Hepatocyte (in vitro differentiated cells): ENCODE data around the gene SH3RF3. TPM values are rescaled to one million over a fixed set of nuclear protein-coding genes. Genes with fewer than 3 reads are reported as not detected.

Experiments used
- DNase-seq: peaks from one replicate; pipeline ENCODE4 v3.0.0-alpha.2; 2016; ENCODE audit warnings: low spot score
- H2AFZ ChIP-seq: fragments of 200-600 bp; sonication (generic); 2 replicates; pipeline ENCODE4 v1.6.0; 2016; ENCODE audit warnings: antibody characterized with exemption, mild to moderate bottlenecking
- H3K27ac ChIP-seq: fragments of 200-600 bp; sonication (generic); 2 replicates; pipeline ENCODE4 v1.5.1; 2016; ENCODE audit warnings: mild to moderate bottlenecking
- H3K27me3 ChIP-seq: fragments of 200-600 bp; sonication (generic); 2 replicates; pipeline ENCODE4 v1.6.1; 2016
- H3K36me3 ChIP-seq: fragments of 200-600 bp; sonication (generic); replicated peaks from 2 replicates; pipeline ENCODE4 v1.5.1; 2016; ENCODE audit warnings: low read depth; ENCODE audit not compliant: insufficient read depth
- H3K4me1 ChIP-seq: fragments of 200-600 bp; sonication (generic); 2 replicates; pipeline ENCODE4 v1.5.1; 2016; ENCODE audit warnings: mild to moderate bottlenecking, moderate library complexity; ENCODE audit not compliant: insufficient read depth
- H3K4me2 ChIP-seq: fragments of 200-600 bp; sonication (generic); 2 replicates; pipeline ENCODE4 v1.6.0; 2016
- H3K4me3 ChIP-seq: fragments of 200-600 bp; sonication (generic); 2 replicates; pipeline ENCODE4 v1.5.1; 2016; ENCODE audit warnings: mild to moderate bottlenecking
- H3K79me2 ChIP-seq: fragments of 200-600 bp; sonication (generic); 2 replicates; pipeline ENCODE4 v1.6.0; 2017; ENCODE audit warnings: mild to moderate bottlenecking
- H3K9me2 ChIP-seq: fragments of 200-600 bp; sonication (generic); replicated peaks from 2 replicates; pipeline ENCODE4 v1.6.0; 2017; ENCODE audit warnings: mild to moderate bottlenecking; ENCODE audit not compliant: insufficient read depth
- H3K9me3 ChIP-seq: fragments of 200-600 bp; sonication (generic); 2 replicates; pipeline ENCODE4 v1.5.1; 2016; ENCODE audit warnings: low read depth, mild to moderate bottlenecking
- H4K20me1 ChIP-seq: fragments of 200-600 bp; sonication (generic); 2 replicates; pipeline ENCODE4 v1.6.0; 2016; ENCODE audit warnings: mild to moderate bottlenecking; ENCODE audit not compliant: insufficient read depth, poor library complexity, severe bottlenecking
- EZH2 ChIP-seq: fragments of 200-600 bp; sonication (generic); IDR thresholded peaks from 2 replicates; pipeline ENCODE4 v1.6.1; 2016; ENCODE audit warnings: antibody characterized with exemption, mild to moderate bottlenecking, borderline replicate concordance
- EZH2phosphoT487 ChIP-seq: fragments of 200-600 bp; sonication (generic); IDR thresholded peaks from one replicate; pipeline ENCODE4 v1.6.1; 2018; ENCODE audit warnings: antibody characterized with exemption, mild to moderate bottlenecking, low read depth, moderate library complexity; ENCODE audit not compliant: unreplicated experiment, severe bottlenecking
- WGBS: methylation state at CpG from one replicate; pipeline ENCODE4 v1.1.6; 2016; ENCODE audit warnings: low lambda C conversion rate; ENCODE audit errors: missing lambda C conversion rate; 5-methylcytosine and 5-hydroxymethylcytosine counted together
- polyA plus RNA-seq: library from polyadenylated mRNA; unstranded; fragments of >200 nt; fragmentation: Nextera tagmentation; extraction: Ambion mirVana; gene quantifications from 2 replicates; pipeline ENCODE4 v1.2.1, GENCODE V29; 2016
- total RNA-seq: library from RNA; depleted of rRNA; stranded (reverse); fragments of >200 nt; gene quantifications from 2 replicates; pipeline ENCODE4 v1.2.3, GENCODE V29; 2014
- TF ChIP-seq, protein P1 (sequence below): fragments of 200-600 bp; sonication (generic); IDR thresholded peaks from 2 replicates; pipeline ENCODE4 v1.5.1; 2016; ENCODE audit warnings: antibody characterized with exemption, mild to moderate bottlenecking; ENCODE audit not compliant: poor library complexity

The SH3RF3 gene
- total and polyA plus RNA-seq, 2 experiments from 2014 or later: 1.9 to 2.1 TPM

DNA sequence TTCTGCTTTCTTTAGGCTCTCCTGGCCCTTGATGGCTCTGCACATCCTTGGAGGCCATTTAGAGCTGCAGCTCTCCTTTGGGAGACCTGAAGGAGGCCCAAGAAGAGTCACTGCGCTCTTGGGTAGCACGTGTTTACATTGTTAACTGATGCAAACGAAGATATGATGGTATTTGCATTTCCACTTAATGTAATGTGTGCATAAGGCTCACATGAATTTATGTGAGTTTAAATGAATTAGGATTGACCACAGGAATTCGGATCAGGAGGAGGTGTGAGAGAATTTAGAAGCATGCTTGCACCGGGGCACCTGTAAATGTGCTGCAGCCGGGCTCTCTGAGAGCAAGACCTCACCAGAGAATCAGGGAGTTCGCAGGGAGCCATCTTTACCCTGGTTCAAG is 7.5 kb downstream of the SH3RF3 start:
- Histone ChIP-seq H2AFZ (no peak overlapping the region), H4K20me1 (no peaks in the 10 kb centered on the region), H3K9me3 (no peaks in the 10 kb centered on the region), H3K79me2 (peaks cover 2% of the 10 kb centered on the region), H3K4me2 (no peak overlapping the region), H3K27ac (no peak overlapping the region), H3K36me3 (no peaks in the 10 kb centered on the region), H3K9me2 (no peaks in the 10 kb centered on the region), H3K4me1 (peaks cover 3% of the 10 kb centered on the region), H3K4me3 (no peak overlapping the region), H3K27me3 (peaks cover 42% of the 10 kb centered on the region)
- TF ChIP-seq EZH2: no peak
- TF ChIP-seq, protein P1, sequence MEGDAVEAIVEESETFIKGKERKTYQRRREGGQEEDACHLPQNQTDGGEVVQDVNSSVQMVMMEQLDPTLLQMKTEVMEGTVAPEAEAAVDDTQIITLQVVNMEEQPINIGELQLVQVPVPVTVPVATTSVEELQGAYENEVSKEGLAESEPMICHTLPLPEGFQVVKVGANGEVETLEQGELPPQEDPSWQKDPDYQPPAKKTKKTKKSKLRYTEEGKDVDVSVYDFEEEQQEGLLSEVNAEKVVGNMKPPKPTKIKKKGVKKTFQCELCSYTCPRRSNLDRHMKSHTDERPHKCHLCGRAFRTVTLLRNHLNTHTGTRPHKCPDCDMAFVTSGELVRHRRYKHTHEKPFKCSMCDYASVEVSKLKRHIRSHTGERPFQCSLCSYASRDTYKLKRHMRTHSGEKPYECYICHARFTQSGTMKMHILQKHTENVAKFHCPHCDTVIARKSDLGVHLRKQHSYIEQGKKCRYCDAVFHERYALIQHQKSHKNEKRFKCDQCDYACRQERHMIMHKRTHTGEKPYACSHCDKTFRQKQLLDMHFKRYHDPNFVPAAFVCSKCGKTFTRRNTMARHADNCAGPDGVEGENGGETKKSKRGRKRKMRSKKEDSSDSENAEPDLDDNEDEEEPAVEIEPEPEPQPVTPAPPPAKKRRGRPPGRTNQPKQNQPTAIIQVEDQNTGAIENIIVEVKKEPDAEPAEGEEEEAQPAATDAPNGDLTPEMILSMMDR: no peak
- WGBS: 56% methylated on average over 7 of the region's 7 CpGs
- no peak for DNase-seq

DNA sequence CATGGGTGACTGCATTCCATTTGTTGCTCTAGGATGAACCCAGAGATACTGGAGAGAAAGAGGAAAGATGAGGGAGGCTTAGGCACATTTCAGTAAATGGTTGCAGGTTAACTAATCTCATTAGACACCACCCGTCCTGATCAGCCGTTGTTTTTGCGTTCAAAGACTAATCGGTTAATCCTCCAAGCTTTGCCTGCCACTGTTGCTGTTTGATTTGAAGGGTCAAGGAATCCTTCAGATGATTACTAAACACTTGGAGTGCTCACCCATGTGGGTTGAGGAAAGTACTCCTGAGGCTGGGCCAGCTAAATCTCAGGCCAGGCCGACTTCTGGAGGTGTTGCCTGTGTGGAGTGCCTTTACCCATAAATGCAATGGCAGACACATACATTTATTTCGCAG is 8.6 kb downstream of the SH3RF3 start:
- no peak for DNase-seq
- Histone ChIP-seq H3K36me3 (no peaks in the 10 kb centered on the region), H3K79me2 (peaks cover 1% of the 10 kb centered on the region), H3K9me3 (no peaks in the 10 kb centered on the region), H3K4me3 (no peak overlapping the region), H2AFZ (no peak overlapping the region), H3K4me2 (no peak overlapping the region), H4K20me1 (no peaks in the 10 kb centered on the region), H3K27ac (no peak overlapping the region), H3K27me3 (peaks cover 32% of the 10 kb centered on the region), H3K9me2 (no peaks in the 10 kb centered on the region), H3K4me1 (peaks cover 3% of the 10 kb centered on the region)
- TF ChIP-seq, protein P1: no peak
- TF ChIP-seq EZH2phosphoT487 (no peak), EZH2 (no peak)
- WGBS: 60% methylated on average over 6 of the region's 6 CpGs

DNA sequence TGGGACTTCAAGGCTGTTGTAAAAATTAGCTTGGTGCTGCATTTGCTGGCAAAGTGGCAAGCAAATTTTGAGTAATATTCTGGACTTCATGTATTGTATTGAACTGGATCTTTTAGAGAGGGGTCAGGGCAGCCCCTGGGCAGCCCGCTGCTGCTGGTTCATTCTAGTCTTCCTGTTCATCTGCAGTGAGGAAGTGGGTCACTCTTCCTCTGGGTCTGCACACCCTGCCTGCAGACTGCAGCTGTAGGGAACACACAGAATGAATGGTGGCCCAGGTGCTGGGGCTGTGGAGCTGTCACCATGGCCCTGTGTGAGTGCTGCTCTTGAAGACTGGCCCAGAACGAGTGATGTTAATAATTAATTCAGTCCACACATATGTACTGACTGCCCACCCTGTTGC is 9.4 kb downstream of the SH3RF3 start:
- 81% methylated on average over 2 of the region's 2 CpGs for WGBS
- TF ChIP-seq EZH2phosphoT487 (no peak), EZH2 (no peak)
- TF ChIP-seq, protein P1: no peak
- H3K4me1 ChIP-seq: peaks cover 3% of the 10 kb centered on the region
- no peak overlapping the region for H3K4me3 ChIP-seq
- H3K9me3 ChIP-seq: no peaks in the 10 kb centered on the region
- no peaks in the 10 kb centered on the region for H3K36me3 ChIP-seq
- H3K79me2 ChIP-seq: no peaks in the 10 kb centered on the region
- H3K27ac ChIP-seq: no peak overlapping the region
- no peaks in the 10 kb centered on the region for H3K9me2 ChIP-seq
- DNase-seq: no peak
- H4K20me1 ChIP-seq: no peaks in the 10 kb centered on the region
- no peak overlapping the region for H2AFZ ChIP-seq
- no peak overlapping the region for H3K4me2 ChIP-seq
- peaks cover 28% of the 10 kb centered on the region for H3K27me3 ChIP-seq

DNA sequence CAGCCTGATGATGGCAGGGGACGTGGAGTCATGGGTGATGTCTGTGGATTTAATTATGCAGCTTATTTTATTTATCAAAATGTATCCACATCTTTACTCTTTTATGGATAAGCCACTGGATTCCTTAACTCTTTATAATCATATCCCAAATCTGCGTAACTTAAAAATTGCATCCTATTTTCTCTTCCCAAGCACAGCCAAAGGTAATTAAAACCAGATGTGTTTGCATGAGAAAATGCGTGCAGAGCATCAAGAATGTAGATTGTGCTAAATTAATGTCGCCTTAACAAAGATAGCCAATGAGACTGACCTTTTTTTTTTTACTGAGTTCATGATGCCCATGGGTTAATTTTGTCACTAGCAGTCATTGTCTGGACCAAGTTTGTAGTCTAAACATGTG is 10.0 kb downstream of the SH3RF3 start:
- H2AFZ ChIP-seq: no peak overlapping the region
- 65% methylated on average over 4 of the region's 4 CpGs for WGBS
- no peaks in the 10 kb centered on the region for H3K36me3 ChIP-seq
- H3K9me3 ChIP-seq: no peaks in the 10 kb centered on the region
- H3K4me2 ChIP-seq: no peak overlapping the region
- H4K20me1 ChIP-seq: no peaks in the 10 kb centered on the region
- H3K79me2 ChIP-seq: no peaks in the 10 kb centered on the region
- no peaks in the 10 kb centered on the region for H3K9me2 ChIP-seq
- peaks cover 3% of the 10 kb centered on the region for H3K4me1 ChIP-seq
- no peak overlapping the region for H3K4me3 ChIP-seq
- TF ChIP-seq EZH2 (no peak), EZH2phosphoT487 (no peak)
- TF ChIP-seq, protein P1: no peak
- no peak for DNase-seq
- H3K27ac ChIP-seq: no peak overlapping the region
- H3K27me3 ChIP-seq: peaks cover 24% of the 10 kb centered on the region
